HepG2 (cell line): Measurements from ENCODE around the gene VSTM4. TPM values are rescaled to one million over a fixed set of nuclear protein-coding genes. Genes with fewer than 3 reads are reported as not detected.

ENCODE experiments used
- ATAC-seq: fragments of 200-7000 bp; cut with Tn5 transposase; 3 replicates; pipeline ENCODE4 v1.9.1; 2020; ENCODE audit warnings: mild to moderate bottlenecking, moderate library complexity
- BruUV-seq: library from RNA; stranded (reverse); fragments of 400-500 nt; replicated peaks from 2 replicates; lab custom pipeline; 2021; lab: Mats Ljungman, UMichigan
- CTCF ChIA-PET: fragments of 300-600 bp; formaldehyde crosslinking; extraction: SDS; loops from one replicate; lab custom pipeline; 2021; ENCODE audit warnings: low total read pairs, inconsistent platforms, low intra/inter-chr PET ratio; lab: Yijun Ruan, JAX
- POLR2A ChIA-PET: fragments of 350-600 bp; sonication (Branson Sonifier 250); formaldehyde crosslinking; loops from one replicate; lab custom pipeline; 2020; ENCODE audit warnings: antibody characterized with exemption, inconsistent platforms; lab: Yijun Ruan, JAX
- DNase-seq: peaks from one replicate; pipeline ENCODE4 v3.0.0-alpha.2; 2015; ENCODE audit warnings: low spot score
- FAIRE-seq: peaks from 3 replicates; lab custom pipeline; 2011; peaks lifted over from hg19 to GRCh38; lab: Jason Lieb, UNC
- H2AFZ ChIP-seq: one replicate; pipeline ENCODE4 v1.6.1; 2011; ENCODE audit warnings: low read length, inconsistent platforms
- H3K27ac ChIP-seq: fragments of 300-600 bp; 3 replicates; pipeline ENCODE4 v1.8.0; 2011; ENCODE audit warnings: mixed run types, mild to moderate bottlenecking, mixed read lengths, low read length, inconsistent platforms; ENCODE audit not compliant: insufficient read depth; ENCODE audit errors: extremely low read length
- H3K27me3 ChIP-seq, 2 experiments: fragments of 200-600 bp in 1 of 2; 2 replicates in 1 of 2; 3 replicates in 1 of 2; pipeline versions ENCODE4 v1.6.0 to v1.8.0; 2011; ENCODE audit warnings: low read length in 2 of 2, mild to moderate bottlenecking in 2 of 2, moderate library complexity in 2 of 2, inconsistent platforms in 1 of 2; ENCODE audit not compliant: insufficient read depth in 2 of 2, control insufficient read depth in 1 of 2
- H3K36me3 ChIP-seq, 2 experiments: fragments of 200-600 bp in 1 of 2; replicated peaks in 1 of 2; 2 replicates in 1 of 2; 3 replicates in 1 of 2; pipeline versions ENCODE4 v1.5.1 to v1.8.0; 2011; ENCODE audit warnings: low read length in 2 of 2, inconsistent platforms in 1 of 2; ENCODE audit not compliant: insufficient read depth in 2 of 2, control insufficient read depth in 1 of 2
- H3K4me1 ChIP-seq: 2 replicates; pipeline ENCODE4 v1.5.1; 2012; ENCODE audit warnings: low read length, inconsistent platforms; ENCODE audit not compliant: insufficient read depth
- H3K4me2 ChIP-seq: 2 replicates; pipeline ENCODE4 v1.6.0; 2011; ENCODE audit warnings: low read depth, low read length, inconsistent platforms
- H3K4me3 ChIP-seq, 3 experiments: fragments of 200-600 bp in 1 of 3; sonication (generic), shearing (Covaris generic) in 1 of 3; replicated peaks in 1 of 3; 2 replicates each; pipeline ENCODE4 v1.5.1; 2011 to 2016; ENCODE audit warnings: low read length in 3 of 3, inconsistent platforms in 2 of 3, low read depth in 2 of 3, mild to moderate bottlenecking in 2 of 3, control low read depth in 1 of 3, mixed read lengths in 1 of 3; ENCODE audit not compliant: insufficient read depth in 1 of 3
- H3K79me2 ChIP-seq: one replicate; pipeline ENCODE4 v1.6.1; 2011; ENCODE audit warnings: low read length, inconsistent platforms; ENCODE audit not compliant: insufficient read depth
- H3K9ac ChIP-seq: 2 replicates; pipeline ENCODE4 v1.6.0; 2011; ENCODE audit warnings: mild to moderate bottlenecking, low read depth, low read length, inconsistent platforms; ENCODE audit not compliant: insufficient read depth
- H3K9me3 ChIP-seq: 2 replicates; pipeline ENCODE4 v1.5.1; 2012; ENCODE audit warnings: mild to moderate bottlenecking, low read length
- H4K20me1 ChIP-seq: 2 replicates; pipeline ENCODE4 v1.6.0; 2011; ENCODE audit warnings: inconsistent platforms, mild to moderate bottlenecking, low read length, moderate library complexity; ENCODE audit not compliant: insufficient read depth
- SMYD3 ChIP-seq: sonication (generic); formaldehyde crosslinking; IDR thresholded peaks from 2 replicates; pipeline ENCODE4 v1.8.1; 2023; ENCODE audit warnings: mild to moderate bottlenecking, missing genetic modification reagents
- WGBS: methylation state at CpG from one replicate; pipeline ENCODE4 v1.1.6; 2017; ENCODE audit warnings: low lambda C conversion rate; 5-methylcytosine and 5-hydroxymethylcytosine counted together
- in situ Hi-C: cut with HindIII; loops from 2 replicates; pipeline ENCODE4 v1.10.0; 2017; ENCODE audit warnings: low pct_unique_long_range_greater_than_20kb; ENCODE audit not compliant: extremely low pct_ligation_motif_present
- intact Hi-C: fragments of 100-400 bp; cut with micrococcal nuclease; formaldehyde crosslinking; loops from one replicate; pipeline ENCODE4 v1.10.0; 2022; ENCODE audit not compliant: unreplicated experiment
- polyA plus RNA-seq, 8 experiments: library from polyadenylated mRNA; depleted of rRNA in 3 of 8; stranded (reverse) in 7 of 8; unstranded in 1 of 8; fragments of >200 nt; fragmentation: Illumina TruSeq in 4 of 8; extraction: Trizol in 4 of 8; gene quantifications; 2 replicates each; pipeline versions ENCODE4 v1.2.1 to v1.2.3, GENCODE V29; 2011 to 2016; ENCODE audit warnings: low read depth in 4 of 8, missing spikeins in 1 of 8, mixed read lengths in 1 of 8; ENCODE audit not compliant: insufficient read depth in 1 of 8
- total RNA-seq, 5 experiments: library from RNA; depleted of rRNA; stranded (reverse); fragments of >200 nt; fragmentation: Illumina TruSeq; extraction: Trizol; gene quantifications; 2 replicates each; pipeline ENCODE4 v1.2.3, GENCODE V29; 2016; ENCODE audit warnings: low read depth in 1 of 5
- TF ChIP-seq, protein P1 (sequence below): sonication (generic); formaldehyde crosslinking; IDR thresholded peaks from 2 replicates; pipeline ENCODE4 v1.4.0; 2020; ENCODE audit warnings: missing genetic modification reagents

Gene VSTM4
- total and polyA plus RNA-seq, 2 of the 13 experiments (the other 11 are each of a cell fraction or from before 2014, with no cell fraction given): not detected

DNA sequence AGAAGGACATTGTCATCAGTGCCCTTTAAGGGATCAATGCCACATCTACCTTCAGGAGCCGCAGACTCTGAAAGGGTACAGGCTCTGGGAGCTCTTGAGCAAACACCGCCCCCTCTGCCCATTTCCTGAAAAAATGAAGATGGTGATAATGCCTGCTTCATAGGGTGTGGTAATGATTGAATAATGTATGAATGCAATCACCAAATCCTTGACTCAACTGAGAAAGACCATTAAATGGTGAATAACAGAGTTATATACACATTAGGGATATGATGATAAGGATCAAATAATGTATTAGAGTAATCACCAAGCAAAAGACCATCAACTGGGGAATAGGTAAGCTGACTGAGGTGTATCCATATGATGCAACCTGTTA, 17.0 kb upstream of the VSTM4 start:
- no peaks in the 10 kb centered on the region for H3K9me3 ChIP-seq
- BruUV-seq: no TSS peak
- H3K36me3 ChIP-seq: no peaks in the 10 kb centered on the region
- DNase-seq (no peak), ATAC-seq (no peak), FAIRE-seq (no peak)
- H3K79me2 ChIP-seq: no peaks in the 10 kb centered on the region
- TF ChIP-seq, protein P1, sequence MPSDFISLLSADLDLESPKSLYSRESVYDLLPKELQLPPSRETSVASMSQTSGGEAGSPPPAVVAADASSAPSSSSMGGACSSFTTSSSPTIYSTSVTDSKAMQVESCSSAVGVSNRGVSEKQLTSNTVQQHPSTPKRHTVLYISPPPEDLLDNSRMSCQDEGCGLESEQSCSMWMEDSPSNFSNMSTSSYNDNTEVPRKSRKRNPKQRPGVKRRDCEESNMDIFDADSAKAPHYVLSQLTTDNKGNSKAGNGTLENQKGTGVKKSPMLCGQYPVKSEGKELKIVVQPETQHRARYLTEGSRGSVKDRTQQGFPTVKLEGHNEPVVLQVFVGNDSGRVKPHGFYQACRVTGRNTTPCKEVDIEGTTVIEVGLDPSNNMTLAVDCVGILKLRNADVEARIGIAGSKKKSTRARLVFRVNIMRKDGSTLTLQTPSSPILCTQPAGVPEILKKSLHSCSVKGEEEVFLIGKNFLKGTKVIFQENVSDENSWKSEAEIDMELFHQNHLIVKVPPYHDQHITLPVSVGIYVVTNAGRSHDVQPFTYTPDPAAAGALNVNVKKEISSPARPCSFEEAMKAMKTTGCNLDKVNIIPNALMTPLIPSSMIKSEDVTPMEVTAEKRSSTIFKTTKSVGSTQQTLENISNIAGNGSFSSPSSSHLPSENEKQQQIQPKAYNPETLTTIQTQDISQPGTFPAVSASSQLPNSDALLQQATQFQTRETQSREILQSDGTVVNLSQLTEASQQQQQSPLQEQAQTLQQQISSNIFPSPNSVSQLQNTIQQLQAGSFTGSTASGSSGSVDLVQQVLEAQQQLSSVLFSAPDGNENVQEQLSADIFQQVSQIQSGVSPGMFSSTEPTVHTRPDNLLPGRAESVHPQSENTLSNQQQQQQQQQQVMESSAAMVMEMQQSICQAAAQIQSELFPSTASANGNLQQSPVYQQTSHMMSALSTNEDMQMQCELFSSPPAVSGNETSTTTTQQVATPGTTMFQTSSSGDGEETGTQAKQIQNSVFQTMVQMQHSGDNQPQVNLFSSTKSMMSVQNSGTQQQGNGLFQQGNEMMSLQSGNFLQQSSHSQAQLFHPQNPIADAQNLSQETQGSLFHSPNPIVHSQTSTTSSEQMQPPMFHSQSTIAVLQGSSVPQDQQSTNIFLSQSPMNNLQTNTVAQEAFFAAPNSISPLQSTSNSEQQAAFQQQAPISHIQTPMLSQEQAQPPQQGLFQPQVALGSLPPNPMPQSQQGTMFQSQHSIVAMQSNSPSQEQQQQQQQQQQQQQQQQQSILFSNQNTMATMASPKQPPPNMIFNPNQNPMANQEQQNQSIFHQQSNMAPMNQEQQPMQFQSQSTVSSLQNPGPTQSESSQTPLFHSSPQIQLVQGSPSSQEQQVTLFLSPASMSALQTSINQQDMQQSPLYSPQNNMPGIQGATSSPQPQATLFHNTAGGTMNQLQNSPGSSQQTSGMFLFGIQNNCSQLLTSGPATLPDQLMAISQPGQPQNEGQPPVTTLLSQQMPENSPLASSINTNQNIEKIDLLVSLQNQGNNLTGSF (CRISPR knock-in tag): no peak
- TF ChIP-seq SMYD3 (CRISPR knock-in tag): no peak
- ChIA-PET CTCF (no interaction called here), POLR2A (no interaction called here)
- no peak overlapping the region for H2AFZ ChIP-seq
- in situ Hi-C loops: no loop called here
- H3K4me2 ChIP-seq: no peak overlapping the region
- H4K20me1 ChIP-seq: no peaks in the 10 kb centered on the region
- no peak overlapping the region for H3K4me3 ChIP-seq
- no peak overlapping the region for H3K9ac ChIP-seq
- no peaks in the 10 kb centered on the region for H3K4me1 ChIP-seq
- no peaks in the 10 kb centered on the region; a peak in 2 of 5 replicates for H3K27me3 ChIP-seq
- WGBS: 50% methylated on average over 1 of the region's 2 CpGs
- intact Hi-C loops: no loop called here
- H3K27ac ChIP-seq: no peak overlapping the region
